DOHH2 (cell line): Measurements from ENCODE around the gene FAM76A.

Experiments
- H3F3A ChIP-seq: fragments of 200-600 bp; sonication (generic), shearing (Covaris generic); 2 replicates; pipeline ENCODE4 v1.6.0; 2016; ENCODE audit warnings: antibody characterized with exemption, mild to moderate bottlenecking; ENCODE audit not compliant: control insufficient read depth, insufficient read depth
- H3K27ac ChIP-seq: fragments of 200-600 bp; sonication (generic); 2 replicates; pipeline ENCODE4 v1.5.1; 2014; ENCODE audit warnings: low read depth, mild to moderate bottlenecking, low read length, moderate library complexity
- H3K27me3 ChIP-seq: fragments of 200-600 bp; sonication (generic); 2 replicates; pipeline ENCODE4 v1.6.1; 2014; ENCODE audit warnings: mild to moderate bottlenecking, low read length, mixed read lengths; ENCODE audit not compliant: control insufficient read depth
- H3K36me3 ChIP-seq: fragments of 200-600 bp; sonication (generic); 2 replicates; pipeline ENCODE4 v1.6.1; 2014; ENCODE audit warnings: mild to moderate bottlenecking, low read length, moderate library complexity, mixed read lengths; ENCODE audit not compliant: control insufficient read depth
- H3K4me1 ChIP-seq: fragments of 200-600 bp; sonication (generic); 2 replicates; pipeline ENCODE4 v1.6.1; 2014; ENCODE audit warnings: mild to moderate bottlenecking, low read length, mixed read lengths; ENCODE audit not compliant: control insufficient read depth
- H3K4me2 ChIP-seq: fragments of 200-600 bp; sonication (generic); 2 replicates; pipeline ENCODE4 v1.6.0; 2014; ENCODE audit warnings: mild to moderate bottlenecking, low read length, moderate library complexity
- H3K4me3 ChIP-seq: fragments of 200-600 bp; sonication (generic); 2 replicates; pipeline ENCODE4 v1.5.1; 2014; ENCODE audit warnings: mild to moderate bottlenecking, low read length, mixed read lengths
- H3K79me2 ChIP-seq: fragments of 200-600 bp; sonication (generic); 2 replicates; pipeline ENCODE4 v1.6.1; 2014; ENCODE audit warnings: mild to moderate bottlenecking, low read length, mixed read lengths; ENCODE audit not compliant: control insufficient read depth
- H3K9me2 ChIP-seq: fragments of 200-600 bp; sonication (generic); replicated peaks from 2 replicates; pipeline ENCODE4 v1.6.1; 2014; ENCODE audit warnings: mild to moderate bottlenecking, low read length, mixed read lengths; ENCODE audit not compliant: control insufficient read depth
- H3K9me3 ChIP-seq: fragments of 200-600 bp; sonication (generic); 2 replicates; pipeline ENCODE4 v1.6.1; 2014; ENCODE audit warnings: antibody characterized with exemption, low read length, mixed read lengths; ENCODE audit not compliant: control insufficient read depth, insufficient read depth
- H4K20me1 ChIP-seq: fragments of 200-600 bp; sonication (generic); 2 replicates; pipeline ENCODE4 v1.6.0; 2014; ENCODE audit warnings: low read depth, mild to moderate bottlenecking, antibody characterized with exemption, low read length, moderate library complexity; ENCODE audit not compliant: control insufficient read depth, insufficient read depth
- CTCF ChIP-seq: fragments of 200-600 bp; sonication (generic); IDR thresholded peaks from one replicate; pipeline ENCODE4 v1.5.1; 2014; ENCODE audit warnings: antibody characterized with exemption, mild to moderate bottlenecking, low read depth, low read length; ENCODE audit not compliant: poor library complexity, severe bottlenecking
- EZH2phosphoT487 ChIP-seq: fragments of 200-600 bp; sonication (generic); IDR thresholded peaks from 2 replicates; pipeline ENCODE4 v1.6.1; 2017; ENCODE audit warnings: borderline replicate concordance, mild to moderate bottlenecking, antibody characterized with exemption, low read length, moderate library complexity, mixed read lengths

FAM76A gene

GRCh38 chr1:27795601-27796000 lies 69.8 kb downstream of the FAM76A start:
- H3K79me2 ChIP-seq, result no peaks in the 10 kb centered on the region
- no peaks in the 10 kb centered on the region for H3K9me2 ChIP-seq
- H3K36me3 ChIP-seq, result peaks cover 58% of the 10 kb centered on the region
- no peaks in the 10 kb centered on the region for H3K27me3 ChIP-seq
- no peak overlapping the region for H3K27ac ChIP-seq
- no peak overlapping the region for H3K4me3 ChIP-seq
- H3K4me2 ChIP-seq, result no peak overlapping the region
- TF ChIP-seq CTCF, result no peak
- TF ChIP-seq EZH2phosphoT487, result no peak
- no peaks in the 10 kb centered on the region for H3K9me3 ChIP-seq
- H4K20me1 ChIP-seq, result no peaks in the 10 kb centered on the region
- H3K4me1 ChIP-seq, result no peaks in the 10 kb centered on the region
- H3F3A ChIP-seq, result peaks cover 4% of the 10 kb centered on the region; the same call in 1 of the 2 replicates

GRCh38 chr1:27804791-27805190 lies 79.0 kb downstream of the FAM76A start:
- H3K4me2 ChIP-seq, result no peak overlapping the region
- no peak overlapping the region for H3K4me3 ChIP-seq
- peaks cover 6% of the 10 kb centered on the region; the same call in 1 of the 2 replicates for H3F3A ChIP-seq
- no peaks in the 10 kb centered on the region for H3K79me2 ChIP-seq
- H3K27ac ChIP-seq, result no peak overlapping the region
- no peaks in the 10 kb centered on the region for H3K4me1 ChIP-seq
- TF ChIP-seq CTCF (no peak), EZH2phosphoT487 (no peak)
- peaks cover 56% of the 10 kb centered on the region for H3K36me3 ChIP-seq
- H3K9me3 ChIP-seq, result no peaks in the 10 kb centered on the region
- no peaks in the 10 kb centered on the region for H3K9me2 ChIP-seq
- H3K27me3 ChIP-seq, result no peaks in the 10 kb centered on the region
- no peaks in the 10 kb centered on the region for H4K20me1 ChIP-seq

DNA sequence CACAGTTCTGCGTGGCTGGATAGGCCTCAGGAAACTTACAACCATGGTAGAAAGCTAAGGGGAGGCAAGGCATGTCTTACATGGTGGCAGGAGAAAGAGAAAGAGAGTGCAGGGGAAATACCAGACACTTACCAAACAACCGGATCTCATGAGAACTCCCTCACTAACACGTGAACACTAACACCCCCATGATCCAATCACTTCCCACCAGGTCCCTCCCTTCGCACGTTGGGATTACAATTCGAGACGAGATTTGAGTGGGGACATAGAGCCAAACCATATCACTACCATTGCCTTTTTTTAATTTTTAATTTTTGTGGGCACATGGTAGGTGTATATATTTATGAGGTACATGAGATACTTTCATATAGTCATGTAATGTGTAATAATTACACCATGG lies 81.0 kb downstream of the FAM76A start:
- Histone ChIP-seq H3K79me2 (no peaks in the 10 kb centered on the region), H3K4me2 (no peak overlapping the region), H3K4me3 (no peak overlapping the region), H3K4me1 (no peaks in the 10 kb centered on the region), H3F3A (peaks cover 6% of the 10 kb centered on the region; the same call in 1 of the 2 replicates), H3K27ac (no peak overlapping the region), H3K9me2 (no peaks in the 10 kb centered on the region), H3K36me3 (peaks cover 42% of the 10 kb centered on the region), H3K9me3 (no peaks in the 10 kb centered on the region), H3K27me3 (no peaks in the 10 kb centered on the region), H4K20me1 (no peaks in the 10 kb centered on the region)
- TF ChIP-seq CTCF (no peak), EZH2phosphoT487 (no peak)
